Stimulated activated CD4-positive, alpha-beta T cell treated with anti-CD3 and anti-CD28 coated beads, Interleukin-12 subunit alpha, Interleukin-12 subunit beta, amount 100 ng/mL, for 24 hours (primary cell): ENCODE results near the gene FLT3LG.
"Not testable (repeated sequence)": the region's sequence is repeated elsewhere in the genome, so short reads cannot be mapped to it uniquely, and the experiment has no call there.

Source experiments
- DNase-seq, 2 experiments: peaks; one replicate each; pipeline ENCODE4 v3.0.0-alpha.2; 2020; ENCODE audit warnings: low read depth in 2 of 2

Gene FLT3LG

DNA sequence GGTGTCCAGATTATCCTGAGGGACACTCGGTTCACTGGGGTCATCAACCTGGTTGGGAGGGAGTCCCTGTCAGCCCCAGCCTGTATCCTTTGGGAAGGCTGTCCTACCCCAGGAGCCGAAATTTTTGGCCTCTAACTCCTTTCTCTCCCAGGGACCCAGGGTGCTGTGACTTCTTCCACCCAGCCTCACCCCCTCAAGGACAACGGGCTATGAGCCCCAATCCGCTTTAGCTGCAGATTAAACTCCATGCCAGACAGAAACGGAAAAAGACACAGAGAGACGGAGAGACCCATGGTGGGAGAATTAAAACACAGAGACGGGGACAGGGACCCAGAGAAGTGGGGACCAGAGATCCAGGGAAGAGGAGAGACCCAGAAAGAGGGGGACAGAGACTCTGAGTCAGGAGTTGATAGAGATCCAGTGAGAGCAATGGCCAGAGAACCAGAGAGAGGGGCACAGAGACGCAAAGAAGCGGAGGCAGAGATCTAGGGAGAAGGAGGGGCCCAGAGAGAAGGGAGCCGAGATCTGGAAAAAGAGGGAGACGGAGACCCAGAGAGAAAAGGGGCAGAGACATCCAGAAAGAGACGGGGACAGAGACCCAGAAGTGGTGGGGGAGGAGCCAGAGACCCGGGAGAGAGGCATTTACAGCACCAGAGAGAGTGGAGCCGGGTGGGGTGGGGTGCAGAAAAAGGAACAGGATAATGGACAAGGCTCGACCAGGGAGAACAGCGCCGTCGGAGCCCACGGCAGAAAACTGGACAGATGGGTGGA is 33.4 kb upstream of the FLT3LG start:
- DNase-seq = no peak

- peak in 1 of 2 experiments; percentile 25 for DNase-seq
Measured at GRCh38 chr19:49441210-49441959, 32.6 kb upstream of the FLT3LG start, which contains the start of gene SLC17A7. TSS of gene SLC17A7 (minus strand) at chr19:49441527. CDS start at chr19:49441379, 148 bp downstream.

DNA sequence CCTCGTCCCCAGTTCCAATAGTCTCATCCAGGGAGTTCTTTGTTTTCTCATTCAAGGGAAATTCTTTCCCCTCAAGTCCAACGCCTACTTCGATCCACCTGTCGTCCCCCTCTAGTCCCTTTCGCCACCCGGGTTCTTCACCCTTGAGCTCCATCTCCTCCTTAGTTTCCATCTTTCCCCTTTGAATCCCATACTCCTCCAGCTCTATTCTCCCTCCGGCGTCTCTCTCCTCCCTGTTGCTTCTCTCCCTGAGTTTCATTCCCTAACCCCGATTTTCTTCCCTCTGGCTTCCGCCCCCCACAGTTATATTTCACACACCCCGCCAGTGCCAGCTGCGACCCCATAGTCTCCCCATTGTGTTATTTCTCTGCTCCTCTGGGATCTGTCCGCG is 32.1 kb upstream of the FLT3LG start:
- DNase-seq = no peak

- DNase-seq = no peak
Measured at GRCh38 chr19:49442354-49442753, 31.7 kb upstream of the FLT3LG start.

- peak; percentile 21 to 70 for DNase-seq
Measured at GRCh38 chr19:49442771-49443365, 31.1 kb upstream of the FLT3LG start.

DNA sequence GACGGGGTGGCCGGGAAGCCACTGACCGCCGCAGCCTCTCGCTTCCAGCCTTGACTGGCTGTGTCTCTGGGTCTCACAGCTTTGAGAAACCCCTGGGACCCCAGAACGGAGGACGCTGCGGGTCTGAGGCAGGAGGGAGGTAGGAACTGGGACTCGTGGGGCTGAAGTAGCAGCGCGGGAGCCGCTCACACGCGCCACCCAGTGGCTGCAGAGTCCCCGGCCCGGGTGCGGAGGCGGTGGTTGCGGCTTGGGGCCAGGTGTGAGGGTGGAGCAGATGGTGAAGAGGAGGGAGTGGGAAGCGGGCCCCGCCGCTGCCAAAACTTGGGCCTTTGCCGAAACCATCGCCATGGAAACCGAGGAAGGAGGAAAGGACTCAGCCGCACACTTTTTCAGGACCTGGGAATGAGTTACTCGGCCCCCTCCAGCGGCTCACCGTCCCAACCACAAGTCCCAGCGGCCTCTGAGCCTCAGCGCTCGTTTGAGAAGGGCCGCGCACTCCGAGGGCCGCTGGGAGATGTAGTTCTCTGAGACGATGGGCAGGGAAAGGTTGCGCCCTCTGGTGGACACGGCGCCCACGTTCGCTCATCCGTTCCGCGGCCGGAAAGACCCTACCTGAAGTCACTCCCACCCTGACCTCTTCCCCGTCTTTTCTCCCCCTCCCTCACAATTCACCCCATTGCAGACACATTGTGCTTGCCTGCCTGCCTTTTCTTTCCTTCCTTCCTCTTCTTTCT is 30.5 kb upstream of the FLT3LG start:
- peak; percentile 81 to 92 for DNase-seq

- DNase-seq = not testable (repeated sequence)
Measured at GRCh38 chr19:49444100-49444700, 29.8 kb upstream of the FLT3LG start.

DNA sequence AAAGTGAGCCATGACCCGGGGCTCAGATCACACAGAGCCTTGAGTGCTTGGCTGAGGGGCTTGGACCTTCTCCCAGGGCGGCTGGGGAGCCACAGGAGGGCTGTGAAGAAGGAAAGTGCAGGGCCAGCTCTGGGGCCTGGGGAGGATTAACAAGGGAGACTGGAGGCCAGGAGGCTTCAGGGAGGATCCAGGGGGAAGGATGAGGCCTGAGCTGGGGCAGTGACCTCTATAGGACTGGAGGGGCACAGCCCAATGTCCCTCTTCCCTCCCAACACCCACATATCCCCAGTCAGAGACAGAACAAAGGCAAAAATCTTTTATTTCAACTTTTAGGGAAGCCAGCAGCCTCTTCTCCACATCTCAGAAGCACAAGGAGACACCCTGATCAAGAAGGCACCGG is 28.0 kb upstream of the FLT3LG start:
- DNase-seq = no peak

DNA sequence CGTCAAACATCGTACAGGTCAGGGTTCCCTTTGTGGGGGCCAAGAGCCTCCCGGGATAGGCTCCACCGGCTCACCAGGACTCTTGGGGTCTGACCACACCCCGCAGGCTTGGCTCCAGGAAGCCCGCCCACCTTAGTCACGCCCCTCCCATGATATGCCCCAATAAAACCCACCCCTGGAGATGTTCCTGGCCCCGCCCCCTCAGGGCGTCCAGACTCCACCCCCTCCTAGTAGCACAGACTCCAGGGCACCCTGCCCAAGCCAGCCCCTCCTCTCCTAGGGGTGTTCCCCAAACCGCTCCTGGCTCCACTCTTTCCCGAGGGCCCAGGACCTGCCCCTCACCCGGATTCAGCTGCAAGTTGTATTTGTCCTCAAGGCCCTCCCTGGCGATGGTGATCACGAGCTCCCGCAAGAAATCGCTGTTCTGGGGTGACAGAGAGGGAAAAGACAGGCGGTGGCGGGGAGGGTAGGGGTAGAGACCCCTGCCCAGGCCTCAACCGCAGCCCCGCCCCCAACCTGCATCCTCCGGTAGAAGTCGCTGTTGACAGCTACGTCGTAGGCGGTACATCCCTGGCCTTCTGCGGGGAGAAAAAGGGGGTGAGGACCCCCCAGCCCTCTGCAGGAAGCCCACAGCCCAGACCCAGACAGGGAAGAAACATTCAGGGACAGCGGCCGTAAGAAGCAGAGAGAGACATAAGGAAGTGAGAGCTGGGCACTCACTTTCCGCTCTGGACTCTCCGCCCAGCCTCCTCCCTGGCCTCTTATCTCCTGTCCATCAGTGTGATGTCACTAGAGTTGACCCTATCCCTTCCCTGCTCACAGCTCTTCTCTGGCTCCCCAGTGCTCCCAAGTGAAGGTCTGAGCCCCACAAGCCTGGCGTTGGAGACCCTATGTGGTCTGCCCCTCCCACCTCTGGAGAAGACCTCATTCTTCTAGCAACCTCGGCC is 26.3 kb upstream of the FLT3LG start:
- DNase-seq = no peak

GRCh38 chr19:49448432-49448786 is 25.6 kb upstream of the FLT3LG start:
- DNase-seq = no peak

GRCh38 chr19:49450405-49450804 is 23.6 kb upstream of the FLT3LG start:
- no peak for DNase-seq

DNA sequence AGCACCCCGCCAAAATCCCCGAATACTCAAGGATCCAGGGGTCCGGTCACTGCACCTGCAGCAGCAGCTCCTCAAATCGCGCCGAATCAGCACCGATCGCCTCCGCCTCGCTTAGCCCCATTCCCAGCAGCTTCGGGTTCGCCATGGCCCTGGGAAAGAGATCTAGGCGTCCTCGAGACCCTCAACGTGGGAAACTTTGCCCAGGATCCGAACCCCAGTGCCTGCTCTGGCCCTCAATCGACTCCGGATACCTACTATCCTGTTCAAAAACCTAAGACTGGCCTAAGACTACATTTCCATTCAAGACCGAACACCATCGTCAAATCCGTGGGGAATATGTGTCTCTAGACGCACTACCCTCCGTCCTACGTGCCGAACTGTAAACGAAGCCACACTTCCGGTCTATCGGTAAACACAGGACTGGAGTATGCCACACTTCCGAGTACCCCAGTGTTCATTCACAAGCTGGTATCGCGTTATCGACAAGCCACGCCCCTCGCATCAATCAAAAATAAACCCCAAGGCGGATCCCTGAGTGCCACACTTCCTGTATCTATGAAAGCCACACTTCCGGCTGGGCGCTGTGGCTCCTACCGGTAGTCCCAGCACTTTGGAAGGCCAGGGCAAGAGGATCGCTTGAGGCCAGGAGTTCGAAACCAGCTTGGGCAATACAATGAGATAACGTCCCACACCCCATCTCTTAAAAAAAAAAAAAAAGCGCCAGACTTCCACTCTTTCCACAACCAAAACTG is 22.4 kb upstream of the FLT3LG start, which contains the start of gene PIH1D1:
TSS of gene PIH1D1 (minus strand) at position 385 of the 752 bp plus-strand sequence. CDS start at position 145, 240 bp downstream.
- DNase-seq = peak; percentile 87 to 95

DNA sequence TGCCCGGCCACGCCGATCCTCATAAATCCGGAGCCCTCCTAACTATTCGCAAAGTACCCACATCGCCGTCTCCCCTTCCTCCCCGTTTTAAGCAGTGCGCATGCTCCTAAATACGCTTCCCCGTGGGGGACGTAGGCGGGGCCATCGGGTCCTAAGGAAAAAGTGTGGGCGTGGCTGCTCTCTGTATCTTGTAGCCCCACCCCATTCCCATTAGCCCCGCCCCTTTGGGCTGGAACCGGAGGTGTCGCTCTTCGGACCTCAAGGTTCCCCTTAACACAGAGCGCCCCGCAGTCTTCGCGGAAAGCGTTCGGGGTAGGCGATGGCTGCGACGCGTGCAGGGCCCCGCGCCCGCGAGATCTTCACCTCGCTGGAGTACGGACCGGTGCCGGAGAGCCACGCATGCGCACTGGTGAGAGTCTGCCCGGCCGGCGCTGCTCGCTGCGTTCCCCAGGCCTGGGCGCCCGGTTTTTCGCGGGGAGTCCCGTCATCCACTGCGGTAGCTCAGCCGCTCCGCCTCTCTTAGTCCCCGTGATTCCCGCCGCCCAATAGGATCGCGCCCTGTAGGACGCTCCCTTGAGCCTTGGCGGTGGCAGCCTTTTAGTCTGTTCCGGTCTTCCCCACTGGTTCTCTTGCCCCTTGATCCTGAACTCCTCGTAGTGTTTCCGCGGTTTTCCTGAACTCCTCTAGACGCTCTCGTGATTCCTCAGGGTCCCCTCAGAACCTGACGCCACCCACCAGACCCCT is 20.8 kb upstream of the FLT3LG start, which contains the start of gene ALDH16A1:
TSS of gene ALDH16A1 (plus strand) at position 213 of the 744 bp plus-strand sequence. CDS start at position 320, 107 bp downstream.
- DNase-seq = peak; percentile 94 to 96

GRCh38 chr19:49453757-49454240 is 20.2 kb upstream of the FLT3LG start:
- no peak for DNase-seq

GRCh38 chr19:49455773-49456172 is 18.2 kb upstream of the FLT3LG start:
- DNase-seq = no peak

DNA sequence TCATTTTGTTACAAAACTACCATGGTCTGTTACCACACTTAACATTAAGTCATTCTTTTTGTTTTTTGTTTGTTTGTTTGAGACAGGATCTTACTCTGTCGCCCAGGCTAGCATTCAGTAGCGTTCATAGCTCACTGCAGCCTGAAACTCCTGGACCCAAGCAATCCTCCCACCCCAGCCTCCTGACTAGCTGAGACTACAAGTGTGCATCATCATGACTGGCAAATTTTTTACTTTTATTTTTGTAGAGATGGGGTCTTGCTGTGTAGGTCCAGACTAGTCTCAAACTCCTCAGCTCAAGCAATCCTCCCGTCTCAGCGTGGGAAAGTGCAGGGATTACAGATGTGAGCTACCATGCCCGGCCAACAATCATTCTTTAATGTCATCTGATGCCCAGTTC is 17.7 kb upstream of the FLT3LG start:
- DNase-seq = no peak

DNA sequence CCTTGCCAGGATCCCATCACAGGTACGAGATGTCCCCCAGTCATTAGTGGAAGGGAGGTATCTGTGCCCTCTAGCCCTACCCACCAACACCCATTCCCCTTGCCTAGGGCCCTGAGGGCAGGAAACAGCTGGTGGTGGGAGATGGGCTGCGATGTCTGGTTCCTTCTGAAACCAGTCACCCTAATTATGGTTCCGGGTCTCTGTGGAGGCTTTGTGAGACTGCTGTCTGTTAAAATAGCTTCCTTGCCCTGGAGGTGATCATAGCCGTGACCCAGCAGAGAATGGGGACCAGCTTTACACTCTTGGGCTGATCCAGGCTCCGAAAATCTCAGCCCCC is 15.5 kb upstream of the FLT3LG start:
- no peak for DNase-seq

GRCh38 chr19:49459388-49459787 is 14.6 kb upstream of the FLT3LG start:
- no peak for DNase-seq

DNA sequence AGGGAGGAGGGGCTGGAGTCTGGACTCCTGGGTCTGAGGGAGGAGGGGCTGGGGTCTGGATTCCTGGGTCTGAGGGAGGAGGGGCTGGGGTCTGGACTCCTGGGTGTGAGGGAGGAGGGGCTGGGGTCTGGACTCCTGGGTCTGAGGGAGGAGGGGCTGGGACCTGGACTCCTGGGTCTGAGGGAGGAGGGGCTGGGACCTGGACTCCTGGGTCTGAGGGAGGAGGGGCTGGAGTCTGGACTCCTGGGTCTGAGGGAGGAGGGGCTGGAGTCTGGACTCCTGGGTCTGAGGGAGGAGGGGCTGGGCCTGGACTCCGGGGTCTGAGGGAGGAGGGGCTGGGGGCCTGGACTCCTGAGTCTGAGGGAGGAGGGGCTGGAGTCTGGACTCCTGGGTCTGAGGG is 12.9 kb upstream of the FLT3LG start:
- not testable (repeated sequence) for DNase-seq
